ENCODE data around the gene SRPK2.

DNA sequence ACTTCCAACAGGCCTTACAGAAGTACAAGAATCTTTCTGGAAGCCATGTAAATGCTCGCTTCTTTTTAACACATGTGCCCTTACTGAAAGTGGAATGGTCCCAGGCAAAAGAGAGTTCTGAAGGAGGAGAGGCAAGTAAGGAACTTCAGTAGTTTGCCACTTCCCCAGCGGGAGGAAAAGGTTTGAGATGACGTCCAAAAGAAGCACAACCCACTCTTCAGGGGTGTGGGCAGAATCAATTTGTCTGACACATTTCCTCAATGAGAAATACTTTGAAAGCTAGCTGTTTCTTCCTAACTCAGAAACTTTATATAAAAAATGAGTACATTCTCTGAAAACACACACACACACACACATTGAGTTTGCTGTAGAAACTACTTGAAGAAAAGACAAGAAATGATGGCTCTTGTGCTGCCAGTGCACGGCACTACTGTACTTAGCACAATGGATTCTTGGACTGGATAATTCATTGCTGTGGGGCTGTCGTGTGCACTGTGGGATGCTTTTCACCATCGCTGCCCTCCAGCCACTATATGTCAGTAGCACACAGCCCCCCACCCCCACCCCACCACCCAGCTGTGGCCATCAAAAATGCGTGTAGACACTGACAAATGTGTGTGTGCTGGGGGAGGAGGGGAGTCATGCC is 183.0 kb downstream of the SRPK2 start:
- TF ChIP-seq, protein P1, sequence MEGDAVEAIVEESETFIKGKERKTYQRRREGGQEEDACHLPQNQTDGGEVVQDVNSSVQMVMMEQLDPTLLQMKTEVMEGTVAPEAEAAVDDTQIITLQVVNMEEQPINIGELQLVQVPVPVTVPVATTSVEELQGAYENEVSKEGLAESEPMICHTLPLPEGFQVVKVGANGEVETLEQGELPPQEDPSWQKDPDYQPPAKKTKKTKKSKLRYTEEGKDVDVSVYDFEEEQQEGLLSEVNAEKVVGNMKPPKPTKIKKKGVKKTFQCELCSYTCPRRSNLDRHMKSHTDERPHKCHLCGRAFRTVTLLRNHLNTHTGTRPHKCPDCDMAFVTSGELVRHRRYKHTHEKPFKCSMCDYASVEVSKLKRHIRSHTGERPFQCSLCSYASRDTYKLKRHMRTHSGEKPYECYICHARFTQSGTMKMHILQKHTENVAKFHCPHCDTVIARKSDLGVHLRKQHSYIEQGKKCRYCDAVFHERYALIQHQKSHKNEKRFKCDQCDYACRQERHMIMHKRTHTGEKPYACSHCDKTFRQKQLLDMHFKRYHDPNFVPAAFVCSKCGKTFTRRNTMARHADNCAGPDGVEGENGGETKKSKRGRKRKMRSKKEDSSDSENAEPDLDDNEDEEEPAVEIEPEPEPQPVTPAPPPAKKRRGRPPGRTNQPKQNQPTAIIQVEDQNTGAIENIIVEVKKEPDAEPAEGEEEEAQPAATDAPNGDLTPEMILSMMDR (conservative IDR thresholded peaks at IDR 0.05; ENCODE audit: low read length) = no peak
- no peak for TF ChIP-seq EZH2phosphoT487 (IDR thresholded peaks at IDR 0.05; ENCODE audit: borderline replicate concordance)

All from Loucy (cell line).